SK-N-SH (cell line): ENCODE measurements around the gene HOXD10. TPM values are rescaled to one million over a fixed set of nuclear protein-coding genes. Genes with fewer than 3 reads are reported as not detected.

Experiments
- CTCF ChIA-PET: fragments of 300-600, 350-600 bp; formaldehyde crosslinking; extraction: SDS; loops from one replicate; lab custom pipeline; 2021; lab: Yijun Ruan, JAX
- POLR2A ChIA-PET: fragments of 350-600 bp; sonication (Branson Sonifier 250); formaldehyde crosslinking; extraction: SDS; loops from one replicate; lab custom pipeline; 2020; ENCODE audit warnings: antibody characterized with exemption, inconsistent platforms; lab: Yijun Ruan, JAX
- DNase-seq: peaks from one replicate; pipeline ENCODE4 v3.0.0; 2012
- H2AFZ ChIP-seq: fragments of 200-600 bp; sonication (generic); 2 replicates; pipeline ENCODE4 v1.8.1; 2016; ENCODE audit warnings: antibody characterized with exemption, mild to moderate bottlenecking, low read depth
- H3F3A ChIP-seq: fragments of 200-600 bp; sonication (generic); replicated peaks from 2 replicates; pipeline ENCODE3; 2016; ENCODE audit warnings: antibody characterized with exemption, mild to moderate bottlenecking; ENCODE audit not compliant: insufficient read depth
- H3K27ac ChIP-seq, 2 experiments: fragments of 200-500 bp in 1 of 2; fragments of 200-600 bp in 1 of 2; sonication (Bioruptor generic) in 1 of 2; sonication (generic), shearing (Covaris generic) in 1 of 2; 2 replicates each; pipeline versions ENCODE4 v1.5.1 to v1.6.1; 2014 to 2016; ENCODE audit warnings: low read depth in 2 of 2, inconsistent platforms in 1 of 2, low read length in 1 of 2, mild to moderate bottlenecking in 1 of 2, mixed read lengths in 1 of 2
- H3K27me3 ChIP-seq: fragments of 200-600 bp; sonication (generic), shearing (Covaris generic); 2 replicates; pipeline ENCODE4 v1.6.1; 2016; ENCODE audit warnings: mixed run types; ENCODE audit not compliant: insufficient read depth
- H3K36me3 ChIP-seq, 2 experiments: fragments of 200-500 bp in 1 of 2; fragments of 200-600 bp in 1 of 2; sonication (Bioruptor generic) in 1 of 2; sonication (generic) in 1 of 2; replicated peaks in 1 of 2; 2 replicates each; pipeline versions ENCODE3 to v1.5.1; 2014 to 2016; ENCODE audit warnings: low read length in 1 of 2, mild to moderate bottlenecking in 1 of 2; ENCODE audit not compliant: insufficient read depth in 2 of 2, control insufficient read depth in 1 of 2
- H3K4me1 ChIP-seq, 2 experiments: fragments of 200-500 bp in 1 of 2; fragments of 200-600 bp in 1 of 2; sonication (Bioruptor generic) in 1 of 2; sonication (generic), shearing (Covaris generic) in 1 of 2; 2 replicates each; pipeline versions ENCODE4 v1.5.1 to v1.6.1; 2014 to 2016; ENCODE audit warnings: low read depth in 1 of 2, low read length in 1 of 2, mixed run types in 1 of 2; ENCODE audit not compliant: insufficient read depth in 2 of 2, control insufficient read depth in 1 of 2
- H3K4me2 ChIP-seq: fragments of 200-600 bp; sonication (generic), shearing (Covaris generic); 2 replicates; pipeline ENCODE4 v1.6.1; 2017; ENCODE audit warnings: mixed run types
- H3K4me3 ChIP-seq, 2 experiments: fragments of 200-500 bp in 1 of 2; fragments of 200-600 bp in 1 of 2; sonication (Bioruptor generic) in 1 of 2; sonication (generic), shearing (Covaris generic) in 1 of 2; 2 replicates each; pipeline versions ENCODE4 v1.5.1 to v1.8.1; 2014 to 2016; ENCODE audit warnings: low read depth in 2 of 2, inconsistent platforms in 1 of 2, low read length in 1 of 2, mild to moderate bottlenecking in 1 of 2, mixed read lengths in 1 of 2, moderate library complexity in 1 of 2
- H3K79me2 ChIP-seq: fragments of 200-600 bp; sonication (generic); 2 replicates; pipeline ENCODE4 v1.8.1; 2017; ENCODE audit warnings: mild to moderate bottlenecking; ENCODE audit not compliant: insufficient read depth
- H3K9ac ChIP-seq: fragments of 200-600 bp; sonication (generic); 2 replicates; pipeline ENCODE4 v1.6.1; 2017; ENCODE audit warnings: mixed run types
- H3K9me2 ChIP-seq: fragments of 200-600 bp; sonication (generic); 2 replicates; pipeline ENCODE4 v1.6.1; 2017; ENCODE audit warnings: mixed run types
- H3K9me3 ChIP-seq: fragments of 200-600 bp; sonication (generic); 2 replicates; pipeline ENCODE4 v1.6.1; 2017; ENCODE audit warnings: mixed run types, mild to moderate bottlenecking, moderate library complexity
- H4K20me1 ChIP-seq: fragments of 200-600 bp; sonication (generic); 2 replicates; pipeline ENCODE4 v1.6.1; 2017; ENCODE audit warnings: mild to moderate bottlenecking, mixed run types; ENCODE audit not compliant: insufficient read depth
- CHD2 ChIP-seq: fragments of 150-350 bp; IDR thresholded peaks from 2 replicates; pipeline ENCODE4 v1.6.1; 2018; ENCODE audit warnings: low read length; ENCODE audit not compliant: partially characterized antibody
- CTCF ChIP-seq: fragments of 200-600 bp; sonication (generic); IDR thresholded peaks from 2 replicates; pipeline ENCODE4 v1.6.1; 2017; ENCODE audit warnings: antibody characterized with exemption, mild to moderate bottlenecking, moderate library complexity
- ELF1 ChIP-seq: IDR thresholded peaks from 2 replicates; pipeline ENCODE4 v1.4.0; 2012
- EP300 ChIP-seq, 2 experiments: IDR thresholded peaks; 2 replicates each; pipeline versions ENCODE4 v1.4.0 to v1.6.1; 2012; ENCODE audit warnings: borderline replicate concordance in 1 of 2, low read depth in 1 of 2, low read length in 1 of 2
- FOXM1 ChIP-seq: IDR thresholded peaks from 2 replicates; pipeline ENCODE4 v1.4.0; 2012; ENCODE audit warnings: low read depth, mild to moderate bottlenecking
- MAX ChIP-seq: IDR thresholded peaks from 2 replicates; pipeline ENCODE4 v1.4.0; 2012; ENCODE audit warnings: low read depth
- MEF2A ChIP-seq: IDR thresholded peaks from 2 replicates; pipeline ENCODE4 v1.4.0; 2012; ENCODE audit warnings: low read depth, borderline replicate concordance
- MXI1 ChIP-seq: IDR thresholded peaks from 2 replicates; pipeline ENCODE4 v1.6.1; 2012; ENCODE audit warnings: mild to moderate bottlenecking, low read depth, low read length, improper control_type of control experiment
- PBX3 ChIP-seq: IDR thresholded peaks from 2 replicates; pipeline ENCODE4; 2012
- RAD21 ChIP-seq: IDR thresholded peaks from 2 replicates; pipeline ENCODE4 v1.6.1; 2012; ENCODE audit warnings: mild to moderate bottlenecking, low read length
- REST ChIP-seq: IDR thresholded peaks from 2 replicates; pipeline ENCODE4 v1.6.1; 2012; ENCODE audit warnings: mild to moderate bottlenecking, low read depth, low read length, moderate library complexity
- RFX5 ChIP-seq: IDR thresholded peaks from 2 replicates; pipeline ENCODE4 v1.6.1; 2012; ENCODE audit warnings: mild to moderate bottlenecking, improper control_type of control experiment, low read length
- TAF1 ChIP-seq: IDR thresholded peaks from 2 replicates; pipeline ENCODE4 v1.6.1; 2012; ENCODE audit warnings: low read depth, mild to moderate bottlenecking, low read length, moderate library complexity, borderline replicate concordance
- TEAD4 ChIP-seq: IDR thresholded peaks from 2 replicates; pipeline ENCODE4 v1.4.0; 2012; ENCODE audit warnings: mild to moderate bottlenecking, borderline replicate concordance; ENCODE audit not compliant: insufficient read depth
- USF1 ChIP-seq: IDR thresholded peaks from 2 replicates; pipeline ENCODE4 v1.4.0; 2012; ENCODE audit warnings: low read depth, borderline replicate concordance
- YY1 ChIP-seq: IDR thresholded peaks from 2 replicates; pipeline ENCODE4 v1.4.0; 2012; ENCODE audit warnings: low read depth, mild to moderate bottlenecking
- WGBS: methylation state at CpG from one replicate; pipeline ENCODE4 v1.1.6; 2017; ENCODE audit warnings: low lambda C conversion rate; 5-methylcytosine and 5-hydroxymethylcytosine counted together
- polyA plus RNA-seq, 3 experiments: library from polyadenylated mRNA; depleted of rRNA; stranded (reverse); fragments of >200 nt; gene quantifications; 2 replicates each; pipeline ENCODE4 v1.2.3, GENCODE V29; 2012

HOXD10 gene
- polyA plus RNA-seq, 1 of the 3 experiments (the other 2 are of a cell fraction) = 0.10 TPM

GRCh38 chr2:176133389-176133788, 16.8 kb downstream of the HOXD10 start:
- H3K9me2 ChIP-seq = no peaks in the 10 kb centered on the region
- POLR2A ChIA-PET = interaction anchor here (0.9 to 6.3 kb wide), 4 partner anchors 11 to 521 kb away, joined by 3 to 45 read pairs (median 30); partner anchors contain the start of gene HOXD9
- H4K20me1 ChIP-seq = no peaks in the 10 kb centered on the region
- no peak for TF ChIP-seq REST
- TF ChIP-seq CHD2 = no peak
- TF ChIP-seq ELF1 = no peak
- H2AFZ ChIP-seq = no peak overlapping the region
- H3K27me3 ChIP-seq = no peaks in the 10 kb centered on the region
- H3K4me1 ChIP-seq = peaks cover 28 to 48% of the 10 kb centered on the region in 2 experiments
- H3K36me3 ChIP-seq = no peaks in the 10 kb centered on the region
- no peak overlapping the region; the same call in 1 of the 2 replicates for H3K9ac ChIP-seq
- H3K4me3 ChIP-seq = no peak overlapping the region; a peak in 1 of 4 replicates
- H3K9me3 ChIP-seq = no peaks in the 10 kb centered on the region
- CTCF ChIA-PET = interaction anchor here (1.0 to 26.1 kb wide), 9 partner anchors 18 to 1015 kb away, joined by 3 to 1047 read pairs (median 9); no protein-coding TSS in a partner anchor
- peaks cover 29% of the 10 kb centered on the region for H3K79me2 ChIP-seq
- peak overlapping the region; percentile 81 for H3K4me2 ChIP-seq
- no peak for DNase-seq
- peak overlapping the region; percentile 62 to 63; a peak in 3 of 4 replicates for H3K27ac ChIP-seq
- peaks cover 38% of the 10 kb centered on the region for H3F3A ChIP-seq

- H3K9me2 ChIP-seq = no peaks in the 10 kb centered on the region
- H3K4me1 ChIP-seq = peaks cover 28 to 50% of the 10 kb centered on the region in 2 experiments
- TF ChIP-seq FOXM1 (no peak), MEF2A (no peak), EP300 (IDR thresholded peaks at IDR 0.05; ENCODE audit: borderline replicate concordance in 1 of 2, low read depth in 1 of 2, low read length in 1 of 2) (no peak), USF1 (no peak), TEAD4 (no peak), RAD21 (no peak), PBX3 (no peak), MXI1 (no peak), TAF1 (no peak), RFX5 (no peak), YY1 (no peak), CTCF (no peak), MAX (no peak)
- TF ChIP-seq, all 33 proteins: peak for 0
- 84% methylated on average over 4 of the region's 4 CpGs for WGBS
- Histone ChIP-seq H3K4me3 (no peak overlapping the region), H3K9me3 (no peaks in the 10 kb centered on the region), H3K79me2 (peaks cover 35% of the 10 kb centered on the region), H3K27me3 (no peaks in the 10 kb centered on the region), H3K27ac (peak overlapping the region; percentile 63 to 92; a peak in 3 of 4 replicates), H3K9ac (no peak overlapping the region), H3K36me3 (no peaks in the 10 kb centered on the region), H2AFZ (no peak overlapping the region), H4K20me1 (no peaks in the 10 kb centered on the region), H3K4me2 (no peak overlapping the region), H3F3A (peaks cover 38% of the 10 kb centered on the region)
- CTCF ChIA-PET = interaction anchor here (0.8 to 26.1 kb wide), 9 partner anchors 18 to 1015 kb away, joined by 3 to 1047 read pairs (median 7); no protein-coding TSS in a partner anchor
- DNase-seq = no peak
- POLR2A ChIA-PET = interaction anchor here (0.6 to 6.3 kb wide), 4 partner anchors 385 to 520 kb away, joined by 3 to 45 read pairs (median 19); no protein-coding TSS in a partner anchor
Observed at GRCh38 chr2:176134035-176134434, 17.5 kb downstream of the HOXD10 start.
